MCF 10A (cell line): ENCODE data around the gene LOXHD1. TPM values are rescaled to one million over a fixed set of nuclear protein-coding genes. Genes with fewer than 3 reads are reported as not detected.

Experiments used
- BruUV-seq: library from RNA; stranded (reverse); fragments of 400-500 nt; replicated peaks from 2 replicates; lab custom pipeline; 2021; lab: Mats Ljungman, UMichigan
- CTCF ChIA-PET: fragments of 300-600 bp; sonication (Branson Sonifier 250); formaldehyde crosslinking; extraction: SDS; loops from one replicate; lab custom pipeline; 2021; ENCODE audit warnings: antibody characterized with exemption, inconsistent platforms; lab: Yijun Ruan, JAX
- POLR2A ChIA-PET: fragments of 300-600, 350-650 bp; sonication (Branson Sonifier 250); formaldehyde crosslinking; extraction: SDS; loops from one replicate; lab custom pipeline; 2020; ENCODE audit warnings: antibody characterized with exemption, inconsistent platforms; lab: Yijun Ruan, JAX
- DNase-seq: peaks from one replicate; pipeline ENCODE4 v3.0.0-alpha.2; 2018; ENCODE audit not compliant: unreplicated experiment
- H3K27ac Mint-ChIP-seq: one replicate; pipeline ENCODE4 v1.8.0; 2022; ENCODE audit warnings: mild to moderate bottlenecking, low read depth, mixed read lengths; ENCODE audit not compliant: unreplicated experiment
- H3K27me3 Mint-ChIP-seq: one replicate; pipeline ENCODE4 v1.8.0; 2022; ENCODE audit warnings: mixed read lengths; ENCODE audit not compliant: insufficient read depth, unreplicated experiment
- H3K36me3 Mint-ChIP-seq: one replicate; pipeline ENCODE4 v1.8.0; 2022; ENCODE audit warnings: mild to moderate bottlenecking, moderate library complexity, mixed read lengths; ENCODE audit not compliant: insufficient read depth, unreplicated experiment
- H3K4me1 Mint-ChIP-seq: one replicate; pipeline ENCODE4 v1.8.0; 2022; ENCODE audit warnings: mixed read lengths; ENCODE audit not compliant: insufficient read depth, unreplicated experiment
- H3K4me3 Mint-ChIP-seq: one replicate; pipeline ENCODE4 v1.8.0; 2022; ENCODE audit warnings: mild to moderate bottlenecking, moderate library complexity, mixed read lengths; ENCODE audit not compliant: unreplicated experiment
- H3K9me3 Mint-ChIP-seq: one replicate; pipeline ENCODE4 v1.8.0; 2022; ENCODE audit warnings: mixed read lengths; ENCODE audit not compliant: unreplicated experiment
- CTCF ChIP-seq: fragments of 200-600 bp; IDR thresholded peaks from one replicate; pipeline ENCODE4 v1.8.0; 2022; ENCODE audit warnings: antibody characterized with exemption, mild to moderate bottlenecking; ENCODE audit not compliant: unreplicated experiment
- intact Hi-C: fragments of 100-400 bp; cut with micrococcal nuclease; formaldehyde crosslinking; loops from 2 replicates; pipeline ENCODE4 v1.14.1; 2022
- total RNA-seq: library from RNA; stranded (reverse); gene quantifications from 2 replicates; pipeline ENCODE4 v1.2.3, GENCODE V29; 2022

The LOXHD1 gene
- total RNA-seq, 1 experiment from 2014 or later: not detected

- Mint-ChIP-seq H3K36me3 (no peaks in the 10 kb centered on the region), H3K27me3 (peaks cover 12% of the 10 kb centered on the region), H3K4me3 (no peak overlapping the region), H3K9me3 (no peaks in the 10 kb centered on the region), H3K4me1 (peaks cover 6% of the 10 kb centered on the region), H3K27ac (no peak overlapping the region)
- intact Hi-C loops: no loop called here
- no peak for DNase-seq
- ChIA-PET POLR2A (interaction anchor here (0.7 kb wide), 1 partner anchor 133 kb away, joined by 3 read pairs; no protein-coding TSS in a partner anchor), CTCF (interaction anchor here (0.7 to 1.1 kb wide), 3 partner anchors 9 to 370 kb away, joined by 3 to 6 read pairs (median 3); no protein-coding TSS in a partner anchor)
- TF ChIP-seq CTCF: no peak
- BruUV-seq: no TSS peak
Measured at GRCh38 chr18:46471809-46472498, 185.1 kb downstream of the LOXHD1 start.

GRCh38 chr18:46470714-46471113, 186.3 kb downstream of the LOXHD1 start:
- Mint-ChIP-seq H3K4me1 (peaks cover 6% of the 10 kb centered on the region), H3K27me3 (peaks cover 12% of the 10 kb centered on the region), H3K27ac (no peak overlapping the region), H3K9me3 (no peaks in the 10 kb centered on the region), H3K36me3 (no peaks in the 10 kb centered on the region), H3K4me3 (no peak overlapping the region)
- intact Hi-C loops: no loop called here
- no TSS peak for BruUV-seq
- no peak for TF ChIP-seq CTCF
- POLR2A ChIA-PET: no interaction called here
- CTCF ChIA-PET: no interaction called here
- DNase-seq: no peak

DNA sequence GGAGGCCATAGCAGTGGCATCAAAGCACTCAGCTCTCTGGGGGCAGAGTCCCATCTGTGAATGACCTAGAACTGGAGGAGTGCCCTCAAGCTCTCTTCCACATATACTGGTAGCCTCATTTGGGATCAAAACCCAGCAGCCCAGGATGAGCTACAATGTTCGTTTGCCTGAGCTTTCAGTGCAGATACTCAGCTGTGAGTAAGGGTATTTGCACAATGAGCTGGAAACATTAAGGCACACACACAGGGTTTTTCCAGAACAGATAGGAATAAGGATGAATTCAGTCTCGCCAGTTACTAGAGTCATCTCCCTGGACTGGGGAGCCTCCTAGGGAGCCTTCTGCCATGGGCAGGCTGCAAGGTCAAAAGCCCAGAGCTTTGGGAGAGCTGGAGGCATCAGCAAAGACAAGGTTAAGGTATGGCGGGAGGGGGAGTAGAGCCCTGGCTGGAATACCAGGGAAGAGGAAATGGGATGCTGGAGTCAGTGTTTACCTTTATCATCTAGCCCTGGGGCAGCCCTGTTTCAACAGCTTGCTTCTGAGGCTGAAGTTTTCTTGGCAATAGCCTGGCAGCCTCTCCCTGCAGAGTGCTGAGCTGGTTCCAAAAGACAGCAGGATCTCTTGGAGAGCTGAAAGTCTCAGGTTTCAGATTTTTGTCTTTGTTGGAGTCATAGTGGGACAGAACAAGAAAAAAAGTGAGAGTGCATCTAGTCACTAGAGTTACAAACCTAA, 187.7 kb downstream of the LOXHD1 start:
- H3K4me3 Mint-ChIP-seq: no peak overlapping the region
- peak; percentile 88 for DNase-seq
- CTCF ChIA-PET: interaction anchor here (0.6 to 1.5 kb wide), 8 partner anchors 12 to 187 kb away, joined by 3 to 4 read pairs (median 3); no protein-coding TSS in a partner anchor
- no peak overlapping the region for H3K27ac Mint-ChIP-seq
- H3K36me3 Mint-ChIP-seq: no peaks in the 10 kb centered on the region
- H3K27me3 Mint-ChIP-seq: peaks cover 12% of the 10 kb centered on the region
- peaks cover 6% of the 10 kb centered on the region for H3K4me1 Mint-ChIP-seq
- BruUV-seq: no TSS peak
- TF ChIP-seq CTCF: no peak
- intact Hi-C loops: no loop called here
- no peaks in the 10 kb centered on the region for H3K9me3 Mint-ChIP-seq
- POLR2A ChIA-PET: interaction anchor here (0.7 to 1.2 kb wide), 6 partner anchors 12 to 188 kb away, joined by 3 read pairs; no protein-coding TSS in a partner anchor
